Spleen (tissue), 11 donors: ENCODE measurements around the gene IRX2. TPM values are rescaled to one million over a fixed set of nuclear protein-coding genes. Genes with fewer than 3 reads are reported as not detected.

Experiments used
- DNase-seq: peaks from one replicate; pipeline ENCODE4 v3.0.0-alpha.2; 2020
- H3K27ac ChIP-seq, 8 donors: fragments of 200-600 bp; sonication (generic) in 7 of 8; 1 replicate in 4 of 8; 2 replicates in 4 of 8; pipeline versions ENCODE4 v1.5.0 to v1.8.0; 2016 to 2021; ENCODE audit warnings: inconsistent platforms in 4 of 8, mild to moderate bottlenecking in 4 of 8, moderate library complexity in 1 of 8
- H3K27me3 ChIP-seq, 7 donors: fragments of 200-600 bp; sonication (generic) in 6 of 7; replicated peaks in 1 of 7; 1 replicate in 4 of 7; 2 replicates in 3 of 7; pipeline versions ENCODE4 v1.5.0 to v1.8.0; 2016 to 2021; ENCODE audit warnings: inconsistent platforms in 3 of 7, mild to moderate bottlenecking in 1 of 7
- H3K36me3 ChIP-seq, 6 donors: fragments of 200-600 bp; sonication (generic) in 5 of 6; 1 replicate in 4 of 6; 2 replicates in 2 of 6; pipeline versions ENCODE4 v1.5.0 to v1.8.0; 2016 to 2021; ENCODE audit warnings: inconsistent platforms in 2 of 6
- H3K4me1 ChIP-seq, 6 donors: fragments of 200-600 bp; sonication (generic) in 5 of 6; 1 replicate in 3 of 6; 2 replicates in 3 of 6; pipeline versions ENCODE4 v1.5.0 to v1.8.0; 2016 to 2021; ENCODE audit warnings: inconsistent platforms in 3 of 6
- H3K4me3 ChIP-seq, 8 donors: fragments of 200-600 bp; sonication (generic) in 7 of 8; 1 replicate in 4 of 8; 2 replicates in 4 of 8; pipeline versions ENCODE4 v1.5.0 to v1.8.0; 2016 to 2021; ENCODE audit warnings: inconsistent platforms in 4 of 8, mild to moderate bottlenecking in 4 of 8, moderate library complexity in 2 of 8
- H3K9me3 ChIP-seq, 8 donors: fragments of 200-600 bp; sonication (generic) in 7 of 8; 1 replicate in 4 of 8; 2 replicates in 4 of 8; pipeline versions ENCODE4 v1.5.0 to v1.8.0; 2016 to 2021; ENCODE audit warnings: inconsistent platforms in 4 of 8
- CTCF ChIP-seq, 11 experiments: fragments of 200-600 bp in 7 of 11; fragments of 450-650 bp in 4 of 11; sonication (generic) in 4 of 11; IDR thresholded peaks in 8 of 11; conservative IDR thresholded peaks in 3 of 11; 1 replicate in 7 of 11; 2 replicates in 4 of 11; pipeline versions ENCODE4 v1.4.0 to v1.8.0; 2016 to 2021; ENCODE audit warnings: antibody characterized with exemption in 11 of 11, inconsistent platforms in 4 of 11, mild to moderate bottlenecking in 1 of 11
- POLR2A ChIP-seq, 3 donors: fragments of 450-650 bp; IDR thresholded peaks; one replicate each; pipeline ENCODE4 v1.5.1; 2017; ENCODE audit warnings: antibody characterized with exemption in 3 of 3, mild to moderate bottlenecking in 1 of 3
- POLR2AphosphoS5 ChIP-seq, 3 donors: sonication (generic); formaldehyde crosslinking; IDR thresholded peaks; one replicate each; pipeline ENCODE4 v1.5.1; 2017; ENCODE audit warnings: antibody characterized with exemption in 3 of 3
- WGBS, 5 donors: extraction: QIAGEN DNeasy Blood & Tissue Kit in 3 of 5; methylation state at CpG; one replicate each; pipeline versions ENCODE4 v1.1.5 to v1.1.7; 2013 to 2018; 5-methylcytosine and 5-hydroxymethylcytosine counted together
- intact Hi-C: fragments of 100-400 bp; cut with DNase I; formaldehyde crosslinking; loops from one replicate; pipeline ENCODE4 v1.15.0; 2023; ENCODE audit warnings: low total_unique reads
- polyA plus RNA-seq, 3 donors: library from polyadenylated mRNA; stranded (reverse); fragments of 200-250 nt; gene quantifications; one replicate each; pipeline ENCODE4 v1.2.1, GENCODE V29; 2013
- total RNA-seq, 7 donors: library from RNA; depleted of rRNA in 3 of 7; stranded (reverse); fragments of >200 nt in 3 of 7; fragmentation: NEBNext Ultra II Directional in 4 of 7; extraction: Animal tissue kit (Norgen Biotek cat#: 25700) in 4 of 7; gene quantifications; one replicate each; pipeline versions ENCODE4 v1.1.0 to v1.2.1, GENCODE V29; 2016 to 2021
- donor health status: healthy with polysubstance abuse.
- donor health status: DM: no; HTN: no; CAD: no; lungs with moderate emphysema.
- donor health status: DM: no; HTN: no; CAD: no.
- donor health status: Bipolar disorder and iron deficiency.
- donor health status: healthy.
- donor health status: DM: no; HTN: no; CAD: no.
- donor health status: DM: yes; HTN: yes; CAD: no.

IRX2 gene
- total and polyA plus RNA-seq, 10 donors: 0.03 to 0.26 (median 0.13) TPM; not detected in 7

GRCh38 chr5:2776337-2777302 lies 25.1 kb upstream of the IRX2 start:
- Histone ChIP-seq H3K27ac (no peak overlapping the region), H3K27me3 (peaks cover 0 to 32% (median 0%) of the 10 kb centered on the region in 7 donors), H3K36me3 (no peaks in the 10 kb centered on the region), H3K9me3 (no peaks in the 10 kb centered on the region), H3K4me3 (no peak overlapping the region), H3K4me1 (no peaks in the 10 kb centered on the region)
- 61 to 91% (median 75%) methylated on average over 20 of the region's 20 CpGs for WGBS, 5 donors
- no peak for DNase-seq
- TF ChIP-seq POLR2AphosphoS5 (IDR thresholded peaks at IDR 0.05) (no peak), POLR2A (IDR thresholded peaks at IDR 0.05) (no peak), CTCF (IDR thresholded peaks at IDR 0.05 in 8 of 11, conservative IDR thresholded peaks at IDR 0.05 in 3 of 11) (no peak)
- intact Hi-C loops: no loop called here

- TF ChIP-seq CTCF (IDR thresholded peaks at IDR 0.05 in 8 of 11, conservative IDR thresholded peaks at IDR 0.05 in 3 of 11) (no peak), POLR2A (IDR thresholded peaks at IDR 0.05) (no peak), POLR2AphosphoS5 (IDR thresholded peaks at IDR 0.05) (no peak)
- no peaks in the 10 kb centered on the region for H3K9me3 ChIP-seq
- no peak overlapping the region for H3K4me3 ChIP-seq
- peaks cover 0 to 17% (median 0%) of the 10 kb centered on the region in 7 donors for H3K27me3 ChIP-seq
- intact Hi-C loops: no loop called here
- WGBS, 5 donors: 77 to 86% (median 82%) methylated on average over 6 of the region's 6 CpGs
- H3K27ac ChIP-seq: no peak overlapping the region
- H3K36me3 ChIP-seq: no peaks in the 10 kb centered on the region
- no peak for DNase-seq
- H3K4me1 ChIP-seq: no peaks in the 10 kb centered on the region
Measured at GRCh38 chr5:2773327-2773726, 21.9 kb upstream of the IRX2 start.

GRCh38 chr5:2767089-2767488 lies 15.6 kb upstream of the IRX2 start:
- DNase-seq: no peak
- H3K36me3 ChIP-seq: no peaks in the 10 kb centered on the region
- 70 to 80% (median 76%) methylated on average over 6 of the region's 6 CpGs for WGBS, 5 donors
- no peaks in the 10 kb centered on the region for H3K9me3 ChIP-seq
- H3K4me1 ChIP-seq: no peaks in the 10 kb centered on the region
- H3K27me3 ChIP-seq: peaks cover 0 to 39% (median 0%) of the 10 kb centered on the region in 7 donors
- H3K4me3 ChIP-seq: no peak overlapping the region
- TF ChIP-seq CTCF (IDR thresholded peaks at IDR 0.05 in 8 of 11, conservative IDR thresholded peaks at IDR 0.05 in 3 of 11) (no peak), POLR2A (IDR thresholded peaks at IDR 0.05) (no peak), POLR2AphosphoS5 (IDR thresholded peaks at IDR 0.05) (no peak)
- intact Hi-C loops: no loop called here
- H3K27ac ChIP-seq: no peak overlapping the region

DNA sequence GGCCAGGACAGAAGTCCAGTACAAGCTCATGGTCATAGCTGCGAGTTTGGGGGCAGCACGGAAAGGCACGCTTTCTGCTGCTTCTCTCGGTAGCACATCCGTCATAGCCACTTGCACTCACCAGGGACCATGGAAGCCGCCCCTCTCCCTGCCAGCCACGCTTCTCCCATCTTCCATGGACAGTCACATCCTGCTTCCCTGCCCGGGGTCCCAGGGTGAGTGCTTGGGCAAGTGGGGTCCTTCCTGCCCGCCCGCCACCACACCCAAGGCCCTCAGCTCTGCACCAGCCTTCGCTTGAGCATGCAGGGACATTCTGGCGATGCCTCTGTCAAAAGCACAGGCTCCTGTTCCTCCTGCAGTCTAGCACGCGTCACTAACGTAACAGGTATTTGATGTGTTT lies 13.1 kb upstream of the IRX2 start:
- Histone ChIP-seq H3K27ac (no peak overlapping the region), H3K4me1 (no peaks in the 10 kb centered on the region), H3K9me3 (no peaks in the 10 kb centered on the region), H3K27me3 (peaks cover 0 to 52% (median 5%) of the 10 kb centered on the region in 7 donors), H3K4me3 (no peak overlapping the region), H3K36me3 (no peaks in the 10 kb centered on the region)
- intact Hi-C loops: no loop called here
- WGBS, 5 donors: 66 to 85% (median 82%) methylated on average over 14 to 15 of the region's 15 CpGs
- no peak for DNase-seq
- TF ChIP-seq POLR2A (IDR thresholded peaks at IDR 0.05) (no peak), CTCF (IDR thresholded peaks at IDR 0.05 in 8 of 11, conservative IDR thresholded peaks at IDR 0.05 in 3 of 11) (no peak), POLR2AphosphoS5 (IDR thresholded peaks at IDR 0.05) (no peak)
